Activated naive CD4-positive, alpha-beta T cell treated with anti-CD3 and anti-CD28 coated beads for 36 hours (primary cell): ENCODE measurements around the gene TMEM161B. TPM values are rescaled to one million over a fixed set of nuclear protein-coding genes. Genes with fewer than 3 reads are reported as not detected.
A peak's percentile ranks its signal among the peaks of the same experiment; 100 is the strongest.
"Not testable (repeated sequence)": the region's sequence is repeated elsewhere in the genome, so short reads cannot be mapped to it uniquely, and the experiment has no call there.

Experiments used
- CTCF ChIA-PET: fragments of 350-600 bp; sonication (Branson Sonifier 250); formaldehyde crosslinking; loops from one replicate; lab custom pipeline; 2021; ENCODE audit warnings: antibody characterized with exemption; lab: Charles Lee
- DNase-seq: peaks from one replicate; pipeline ENCODE4 v3.0.0-alpha.2; 2020
- H3K27ac Mint-ChIP-seq: one replicate; pipeline ENCODE4 v1.8.0; 2021; ENCODE audit warnings: mild to moderate bottlenecking, mixed read lengths
- H3K27me3 Mint-ChIP-seq: one replicate; pipeline ENCODE4 v1.8.0; 2021; ENCODE audit warnings: low read depth, mixed read lengths
- H3K36me3 Mint-ChIP-seq: one replicate; pipeline ENCODE4 v1.8.0; 2021; ENCODE audit warnings: low read depth, mixed read lengths
- H3K4me1 Mint-ChIP-seq: one replicate; pipeline ENCODE4 v1.8.0; 2021; ENCODE audit warnings: low read depth, mixed read lengths
- H3K4me3 Mint-ChIP-seq: one replicate; pipeline ENCODE4 v1.8.0; 2021; ENCODE audit warnings: mild to moderate bottlenecking, moderate library complexity, mixed read lengths
- H3K9me3 Mint-ChIP-seq: one replicate; pipeline ENCODE4 v1.8.0; 2021; ENCODE audit warnings: mixed read lengths
- intact Hi-C: fragments of 100-400 bp; cut with micrococcal nuclease; formaldehyde crosslinking; loops from one replicate; pipeline ENCODE4 v1.15.1; 2023
- total RNA-seq, 2 experiments: library from RNA; stranded (reverse); gene quantifications; one replicate each; pipeline ENCODE4 v1.2.3, GENCODE V29; 2021

Gene TMEM161B
- total RNA-seq, 2 experiments from 2014 or later: 18.0 to 18.1 TPM

- no peak overlapping the region for H3K27ac Mint-ChIP-seq
Measured at GRCh38 chr5:88203981-88204750, 64.5 kb downstream of the TMEM161B start.

DNA sequence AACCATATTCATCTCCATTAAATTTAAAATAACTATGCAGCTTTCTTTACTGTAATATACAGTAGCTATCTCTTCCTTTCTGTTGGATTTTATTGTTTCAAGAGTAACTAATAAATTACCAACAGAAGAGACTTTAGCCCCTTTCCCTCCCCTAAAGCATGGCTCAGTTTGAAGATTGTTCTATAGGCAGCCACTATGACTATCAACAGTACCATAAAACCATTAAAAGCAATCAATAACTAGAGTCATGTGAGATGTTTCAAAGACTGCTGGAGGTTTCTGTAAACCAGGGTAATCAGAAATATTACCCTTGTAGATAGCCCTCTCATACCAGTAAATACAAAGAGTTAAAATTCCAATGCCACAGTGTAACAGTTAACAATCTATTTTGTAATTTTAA lies 73.0 kb downstream of the TMEM161B start:
- Mint-ChIP-seq H3K9me3 (no peaks in the 10 kb centered on the region), H3K27me3 (no peaks in the 10 kb centered on the region), H3K4me1 (no peaks in the 10 kb centered on the region), H3K36me3 (peaks cover 48% of the 10 kb centered on the region), H3K27ac (no peak overlapping the region), H3K4me3 (no peak overlapping the region)
- DNase-seq: no peak
- intact Hi-C loops: no loop called here
- CTCF ChIA-PET: no interaction called here

More at GRCh38 chr5:88203981-88204750, 64.5 kb downstream of the TMEM161B start:
- Mint-ChIP-seq H3K9me3 (no peaks in the 10 kb centered on the region), H3K36me3 (peaks cover 42% of the 10 kb centered on the region), H3K4me3 (no peak overlapping the region), H3K4me1 (peaks cover 10% of the 10 kb centered on the region), H3K27me3 (no peaks in the 10 kb centered on the region)
- intact Hi-C loops: no loop called here
- CTCF ChIA-PET: no interaction called here
- peak; percentile 14 for DNase-seq

GRCh38 chr5:88193896-88194295 lies 74.7 kb downstream of the TMEM161B start:
- H3K27me3 Mint-ChIP-seq: no peaks in the 10 kb centered on the region
- no peak overlapping the region for H3K4me3 Mint-ChIP-seq
- H3K27ac Mint-ChIP-seq: no peak overlapping the region
- H3K9me3 Mint-ChIP-seq: peaks cover 9% of the 10 kb centered on the region
- H3K36me3 Mint-ChIP-seq: peaks cover 49% of the 10 kb centered on the region
- CTCF ChIA-PET: no interaction called here
- H3K4me1 Mint-ChIP-seq: no peaks in the 10 kb centered on the region
- intact Hi-C loops: no loop called here
- DNase-seq: no peak

- intact Hi-C loops: loop anchor here (2.0 kb wide), 1 partner anchor 49 kb away; no protein-coding TSS in a partner anchor
- no peaks in the 10 kb centered on the region for H3K4me1 Mint-ChIP-seq
- H3K9me3 Mint-ChIP-seq: peaks cover 16% of the 10 kb centered on the region
- peaks cover 47% of the 10 kb centered on the region for H3K36me3 Mint-ChIP-seq
- H3K27ac Mint-ChIP-seq: no peak overlapping the region
- CTCF ChIA-PET: no interaction called here
- peak; percentile 15 for DNase-seq
- H3K27me3 Mint-ChIP-seq: no peaks in the 10 kb centered on the region
- no peak overlapping the region for H3K4me3 Mint-ChIP-seq
Measured at GRCh38 chr5:88190106-88190834, 78.4 kb downstream of the TMEM161B start.

DNA sequence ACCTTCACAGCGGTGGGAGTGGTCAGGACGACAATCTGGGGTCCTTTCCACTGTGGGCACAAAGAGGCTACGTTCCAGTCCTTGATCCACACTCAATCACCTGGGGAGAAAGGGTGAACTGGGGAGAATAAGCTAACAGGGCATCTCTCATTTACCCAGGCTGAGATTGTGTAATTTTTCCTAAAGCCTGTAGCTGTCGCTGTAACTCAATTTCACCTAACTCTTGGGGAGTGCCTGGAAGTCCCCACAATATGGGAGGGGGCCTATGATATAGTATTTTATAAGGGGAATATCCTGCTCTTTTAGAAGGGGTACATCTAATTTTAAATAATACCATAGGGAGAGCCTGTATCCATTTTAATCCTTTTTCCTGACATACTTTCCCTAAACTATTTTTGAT lies 79.2 kb downstream of the TMEM161B start:
- H3K4me1 Mint-ChIP-seq, H3K4me3 Mint-ChIP-seq, intact Hi-C loops, CTCF ChIA-PET, DNase-seq, H3K27me3 Mint-ChIP-seq, H3K27ac Mint-ChIP-seq: not testable (repeated sequence)
- Mint-ChIP-seq H3K9me3 (peaks cover 16% of the 10 kb centered on the region), H3K36me3 (peaks cover 43% of the 10 kb centered on the region)

GRCh38 chr5:88188458-88189132 lies 80.0 kb downstream of the TMEM161B start:
- CTCF ChIA-PET: no interaction called here
- Mint-ChIP-seq H3K4me1 (peaks cover 4% of the 10 kb centered on the region), H3K27ac (no peak overlapping the region), H3K4me3 (no peak overlapping the region), H3K27me3 (no peaks in the 10 kb centered on the region), H3K9me3 (peaks cover 16% of the 10 kb centered on the region), H3K36me3 (peaks cover 37% of the 10 kb centered on the region)
- DNase-seq: no peak
- intact Hi-C loops: no loop called here

- H3K9me3 Mint-ChIP-seq: peaks cover 3% of the 10 kb centered on the region
- no peak overlapping the region for H3K27ac Mint-ChIP-seq
Measured at GRCh38 chr5:88183255-88183654, 85.4 kb downstream of the TMEM161B start.

DNA sequence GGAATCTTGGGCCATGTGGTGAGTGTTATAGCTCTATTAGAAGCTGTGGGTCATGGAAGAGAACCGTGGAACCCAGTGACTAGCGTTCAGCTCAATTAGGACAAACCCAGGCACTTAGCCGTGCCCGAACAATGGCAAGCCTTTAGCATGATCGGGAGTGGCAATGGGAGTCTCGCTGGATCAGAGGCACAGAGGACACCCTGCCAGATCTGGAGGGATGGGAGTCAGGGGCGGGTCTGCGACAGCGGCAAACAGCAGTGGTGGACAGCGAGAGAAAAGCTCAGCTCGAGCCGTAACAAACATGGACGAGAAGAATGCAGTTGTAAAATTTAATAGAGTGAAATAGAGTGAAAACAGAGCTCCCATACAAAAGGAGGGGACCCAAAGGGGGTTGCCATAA lies 91.2 kb downstream of the TMEM161B start:
- DNase-seq, H3K9me3 Mint-ChIP-seq, CTCF ChIA-PET, H3K36me3 Mint-ChIP-seq, H3K27ac Mint-ChIP-seq, H3K4me1 Mint-ChIP-seq, intact Hi-C loops, H3K4me3 Mint-ChIP-seq: not testable (repeated sequence)
- peaks cover 12% of the 10 kb centered on the region for H3K27me3 Mint-ChIP-seq

More at GRCh38 chr5:88183255-88183654, 85.4 kb downstream of the TMEM161B start:
- H3K4me1 Mint-ChIP-seq: peaks cover 7% of the 10 kb centered on the region
- no peak for DNase-seq
- no peak overlapping the region for H3K4me3 Mint-ChIP-seq
- H3K27me3 Mint-ChIP-seq: no peaks in the 10 kb centered on the region
- CTCF ChIA-PET: no interaction called here
- H3K36me3 Mint-ChIP-seq: peaks cover 8% of the 10 kb centered on the region
- intact Hi-C loops: no loop called here

- H3K4me3 Mint-ChIP-seq: no peak overlapping the region
- no peaks in the 10 kb centered on the region for H3K4me1 Mint-ChIP-seq
- H3K36me3 Mint-ChIP-seq: peaks cover 1% of the 10 kb centered on the region
- peaks cover 38% of the 10 kb centered on the region for H3K27me3 Mint-ChIP-seq
- no peak for DNase-seq
- peaks cover 6% of the 10 kb centered on the region for H3K9me3 Mint-ChIP-seq
- intact Hi-C loops: no loop called here
- CTCF ChIA-PET: no interaction called here
- H3K27ac Mint-ChIP-seq: no peak overlapping the region
Measured at GRCh38 chr5:88172847-88173758, 95.5 kb downstream of the TMEM161B start.

GRCh38 chr5:88159591-88159990 lies 109.1 kb downstream of the TMEM161B start:
- DNase-seq: no peak
- no peak overlapping the region for H3K4me3 Mint-ChIP-seq
- peaks cover 33% of the 10 kb centered on the region for H3K27me3 Mint-ChIP-seq
- H3K4me1 Mint-ChIP-seq: no peaks in the 10 kb centered on the region
- H3K36me3 Mint-ChIP-seq: no peaks in the 10 kb centered on the region
- CTCF ChIA-PET: no interaction called here
- H3K27ac Mint-ChIP-seq: no peak overlapping the region
- intact Hi-C loops: no loop called here
- H3K9me3 Mint-ChIP-seq: no peaks in the 10 kb centered on the region

- peaks cover 41% of the 10 kb centered on the region for H3K27me3 Mint-ChIP-seq
- no peak overlapping the region for H3K27ac Mint-ChIP-seq
- no peaks in the 10 kb centered on the region for H3K4me1 Mint-ChIP-seq
- no peaks in the 10 kb centered on the region for H3K9me3 Mint-ChIP-seq
- no peak overlapping the region for H3K4me3 Mint-ChIP-seq
- no peaks in the 10 kb centered on the region for H3K36me3 Mint-ChIP-seq
- CTCF ChIA-PET: no interaction called here
- no peak for DNase-seq
- intact Hi-C loops: no loop called here
Measured at GRCh38 chr5:88158056-88158455, 110.6 kb downstream of the TMEM161B start.

- no peak overlapping the region for H3K4me3 Mint-ChIP-seq
- H3K27me3 Mint-ChIP-seq: peaks cover 43% of the 10 kb centered on the region
- no peak for DNase-seq
- H3K27ac Mint-ChIP-seq: no peak overlapping the region
- intact Hi-C loops: no loop called here
- no peaks in the 10 kb centered on the region for H3K36me3 Mint-ChIP-seq
- H3K9me3 Mint-ChIP-seq: peaks cover 5% of the 10 kb centered on the region
- CTCF ChIA-PET: no interaction called here
- no peaks in the 10 kb centered on the region for H3K4me1 Mint-ChIP-seq
Measured at GRCh38 chr5:88154891-88155290, 113.8 kb downstream of the TMEM161B start.
